ENCODE results near the gene CTNND1.
A peak's percentile ranks its signal among the peaks of the same experiment; 100 is the strongest.

CTNND1 gene

GRCh38 chr11:57741132-57742086, 20.2 kb upstream of the CTNND1 start, which contains the start of gene SELENOH:
Gene SELENOH, plus strand, starts transcription at chr11:57741491. Its CDS starts 105 bp downstream, at chr11:57741596.
- peaks cover 8% of the 10 kb centered on the region for H3K4me1 ChIP-seq (ENCODE audit: control insufficient read depth, low read depth, low read length)
- no peaks in the 10 kb centered on the region for H3K27me3 ChIP-seq (ENCODE audit: control insufficient read depth, insufficient read depth, low read length)
- peak within 1 kb of the TSS; percentile 72 for H3K27ac ChIP-seq (ENCODE audit: low read length)
- H3K9ac ChIP-seq (ENCODE audit: low read length): peak within 1 kb of the TSS; percentile 95
- no peaks in the 10 kb centered on the region for H3K9me3 ChIP-seq (ENCODE audit: control insufficient read depth, low read depth, low read length)
- H3K36me3 ChIP-seq (ENCODE audit: control insufficient read depth, low read depth, low read length): peaks cover 49% of the 10 kb centered on the region
- H3K4me3 ChIP-seq (ENCODE audit: low read length): peak within 1 kb of the TSS; percentile 91

- H3K27me3 ChIP-seq (ENCODE audit: control insufficient read depth, insufficient read depth, low read length): no peaks in the 10 kb centered on the region
- peaks cover 8% of the 10 kb centered on the region for H3K4me1 ChIP-seq (ENCODE audit: control insufficient read depth, low read depth, low read length)
- H3K9me3 ChIP-seq (ENCODE audit: control insufficient read depth, low read depth, low read length): no peaks in the 10 kb centered on the region
- H3K27ac ChIP-seq (ENCODE audit: low read length): peak overlapping the region; percentile 72
- H3K4me3 ChIP-seq (ENCODE audit: low read length): peak overlapping the region; percentile 91
- peaks cover 49% of the 10 kb centered on the region for H3K36me3 ChIP-seq (ENCODE audit: control insufficient read depth, low read depth, low read length)
- peak overlapping the region; percentile 95 for H3K9ac ChIP-seq (ENCODE audit: low read length)
Observed at GRCh38 chr11:57742087-57742452, 19.5 kb upstream of the CTNND1 start.

DNA sequence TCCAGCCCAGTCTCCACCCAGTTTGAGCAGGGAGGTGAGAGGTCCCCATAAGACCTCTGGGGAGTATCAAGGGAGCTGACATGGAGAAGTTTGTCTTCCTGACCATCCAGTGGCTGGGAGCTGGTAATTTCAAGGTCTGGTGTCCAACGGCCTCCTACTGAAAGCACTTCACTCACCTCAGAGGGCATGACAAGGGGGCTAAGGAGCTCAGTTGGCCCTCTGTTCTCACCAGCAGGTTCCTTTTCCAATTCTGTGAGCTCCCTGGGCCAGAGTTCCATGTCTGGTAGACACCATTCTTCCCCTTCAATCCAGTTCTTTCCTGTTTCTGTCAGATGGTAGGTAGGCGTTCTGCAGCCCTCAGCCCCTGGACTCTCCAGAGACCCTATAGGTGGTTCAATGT, 17.2 kb upstream of the CTNND1 start:
- Histone ChIP-seq H3K36me3 (ENCODE audit: control insufficient read depth, low read depth, low read length) (peaks cover 29% of the 10 kb centered on the region), H3K27me3 (ENCODE audit: control insufficient read depth, insufficient read depth, low read length) (no peaks in the 10 kb centered on the region), H3K27ac (ENCODE audit: low read length) (no peak overlapping the region), H3K9me3 (ENCODE audit: control insufficient read depth, low read depth, low read length) (no peaks in the 10 kb centered on the region), H3K4me3 (ENCODE audit: low read length) (no peak overlapping the region), H3K4me1 (ENCODE audit: control insufficient read depth, low read depth, low read length) (peaks cover 8% of the 10 kb centered on the region), H3K9ac (ENCODE audit: low read length) (no peak overlapping the region)

GRCh38 chr11:57745206-57745605, 16.4 kb upstream of the CTNND1 start:
- no peak overlapping the region for H3K27ac ChIP-seq (ENCODE audit: low read length)
- H3K36me3 ChIP-seq (ENCODE audit: control insufficient read depth, low read depth, low read length): peaks cover 26% of the 10 kb centered on the region
- no peaks in the 10 kb centered on the region for H3K9me3 ChIP-seq (ENCODE audit: control insufficient read depth, low read depth, low read length)
- peaks cover 8% of the 10 kb centered on the region for H3K4me1 ChIP-seq (ENCODE audit: control insufficient read depth, low read depth, low read length)
- H3K9ac ChIP-seq (ENCODE audit: low read length): no peak overlapping the region
- H3K27me3 ChIP-seq (ENCODE audit: control insufficient read depth, insufficient read depth, low read length): no peaks in the 10 kb centered on the region
- no peak overlapping the region for H3K4me3 ChIP-seq (ENCODE audit: low read length)

DNA sequence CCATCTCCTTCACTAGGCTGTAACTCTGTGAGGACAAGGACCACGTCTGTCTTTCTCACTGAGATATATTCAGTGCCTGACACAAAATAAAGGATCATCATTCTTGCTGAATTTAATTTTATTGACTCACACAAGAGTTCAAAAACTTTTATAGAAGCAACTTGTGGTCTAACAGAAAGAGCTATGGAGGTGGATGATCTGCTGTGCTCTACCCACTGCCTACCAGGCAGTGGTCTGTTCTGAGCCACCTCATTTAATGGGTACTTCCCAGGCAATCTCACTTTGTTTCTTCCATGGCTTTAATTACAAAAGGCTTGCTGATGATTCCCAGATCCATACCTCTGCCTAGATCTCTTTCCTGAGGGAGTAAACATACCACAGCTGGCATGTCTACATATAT, 14.7 kb upstream of the CTNND1 start:
- Histone ChIP-seq H3K27me3 (ENCODE audit: control insufficient read depth, insufficient read depth, low read length) (no peaks in the 10 kb centered on the region), H3K9ac (ENCODE audit: low read length) (no peak overlapping the region), H3K36me3 (ENCODE audit: control insufficient read depth, low read depth, low read length) (peaks cover 26% of the 10 kb centered on the region), H3K9me3 (ENCODE audit: control insufficient read depth, low read depth, low read length) (no peaks in the 10 kb centered on the region), H3K4me1 (ENCODE audit: control insufficient read depth, low read depth, low read length) (peaks cover 8% of the 10 kb centered on the region), H3K27ac (ENCODE audit: low read length) (no peak overlapping the region), H3K4me3 (ENCODE audit: low read length) (no peak overlapping the region)

DNA sequence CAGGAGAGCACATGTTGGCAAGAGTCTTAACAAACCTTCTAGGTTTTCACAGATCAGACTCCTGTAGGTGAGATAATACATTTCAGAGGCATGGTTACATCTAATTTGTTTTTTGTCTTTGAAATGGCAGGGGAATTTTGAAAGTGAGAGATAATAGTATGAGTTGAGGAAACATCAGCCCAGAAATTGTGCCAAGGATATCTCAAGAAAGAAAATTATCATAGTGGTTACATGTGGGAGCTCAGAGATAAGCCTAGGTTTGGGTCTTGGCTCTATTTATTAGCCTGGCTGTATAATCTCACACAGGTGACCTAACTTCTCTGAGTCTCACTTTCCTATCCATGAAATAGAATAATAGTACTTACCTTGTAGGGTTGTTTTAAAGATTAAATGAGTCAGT, 10.4 kb upstream of the CTNND1 start:
- no peaks in the 10 kb centered on the region for H3K36me3 ChIP-seq (ENCODE audit: control insufficient read depth, low read depth, low read length)
- no peaks in the 10 kb centered on the region for H3K9me3 ChIP-seq (ENCODE audit: control insufficient read depth, low read depth, low read length)
- H3K4me1 ChIP-seq (ENCODE audit: control insufficient read depth, low read depth, low read length): no peaks in the 10 kb centered on the region
- no peak overlapping the region for H3K9ac ChIP-seq (ENCODE audit: low read length)
- H3K27me3 ChIP-seq (ENCODE audit: control insufficient read depth, insufficient read depth, low read length): no peaks in the 10 kb centered on the region
- H3K27ac ChIP-seq (ENCODE audit: low read length): no peak overlapping the region
- H3K4me3 ChIP-seq (ENCODE audit: low read length): no peak overlapping the region

DNA sequence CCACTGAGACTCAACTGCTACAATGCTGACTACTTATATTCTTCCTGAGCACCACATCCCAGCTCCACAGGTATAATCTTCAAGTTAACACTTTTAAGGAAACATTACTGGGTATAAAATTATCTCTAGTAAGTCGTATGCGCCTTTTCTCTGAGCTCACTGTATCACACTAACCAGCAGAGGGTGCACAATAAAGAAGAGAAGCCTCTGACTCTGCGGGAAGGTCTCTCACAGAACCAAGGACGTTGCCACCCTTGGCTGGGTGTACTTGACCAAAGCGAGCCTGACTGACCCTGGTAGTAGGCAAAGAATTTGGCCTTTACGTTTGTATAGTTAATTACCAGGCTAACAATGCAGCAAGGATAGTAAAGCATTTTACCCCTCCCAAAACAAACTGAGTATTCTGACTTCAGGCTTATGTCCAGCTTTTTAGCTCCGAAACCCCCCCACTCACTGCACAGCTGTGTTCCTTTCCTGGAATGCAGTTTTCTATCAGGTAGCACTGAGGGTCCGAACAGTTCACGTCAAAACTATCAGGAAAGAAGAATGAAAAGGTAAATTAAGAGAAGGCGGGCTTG, 9.8 kb upstream of the CTNND1 start, which contains the start of gene BTBD18:
TSS of gene BTBD18 (minus strand) at position 144 of the 578 bp plus-strand sequence. CDS start 631 bp downstream, outside the sequence.
- no peak within 1 kb of the TSS for H3K9ac ChIP-seq (ENCODE audit: low read length)
- H3K9me3 ChIP-seq (ENCODE audit: control insufficient read depth, low read depth, low read length): no peaks in the 10 kb centered on the region
- no peaks in the 10 kb centered on the region for H3K4me1 ChIP-seq (ENCODE audit: control insufficient read depth, low read depth, low read length)
- no peaks in the 10 kb centered on the region for H3K36me3 ChIP-seq (ENCODE audit: control insufficient read depth, low read depth, low read length)
- no peaks in the 10 kb centered on the region for H3K27me3 ChIP-seq (ENCODE audit: control insufficient read depth, insufficient read depth, low read length)
- H3K4me3 ChIP-seq (ENCODE audit: low read length): no peak within 1 kb of the TSS
- H3K27ac ChIP-seq (ENCODE audit: low read length): no peak within 1 kb of the TSS

DNA sequence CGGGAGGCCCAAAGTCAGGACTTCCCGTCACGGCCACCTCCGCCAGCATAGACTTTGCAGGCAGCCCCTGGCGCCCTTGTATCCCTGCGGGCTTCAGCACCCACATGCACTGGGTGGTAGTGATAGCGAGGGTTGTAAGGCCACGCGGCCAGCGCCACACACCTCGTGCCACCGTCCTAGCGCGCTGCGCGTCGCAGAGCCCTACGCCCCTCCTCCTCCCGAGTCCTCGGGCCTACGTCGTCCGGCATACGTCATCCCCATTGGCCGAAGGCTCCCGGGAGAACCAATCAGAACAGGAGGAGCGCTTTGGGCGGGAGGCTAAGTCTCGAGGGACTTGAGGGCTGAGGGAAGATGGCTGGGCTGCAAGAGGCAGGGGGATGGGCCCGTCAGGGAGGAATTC, 8.6 kb upstream of the CTNND1 start:
- H3K9me3 ChIP-seq (ENCODE audit: control insufficient read depth, low read depth, low read length): no peaks in the 10 kb centered on the region
- H3K9ac ChIP-seq (ENCODE audit: low read length): no peak overlapping the region
- no peaks in the 10 kb centered on the region for H3K27me3 ChIP-seq (ENCODE audit: control insufficient read depth, insufficient read depth, low read length)
- H3K36me3 ChIP-seq (ENCODE audit: control insufficient read depth, low read depth, low read length): no peaks in the 10 kb centered on the region
- H3K27ac ChIP-seq (ENCODE audit: low read length): no peak overlapping the region
- no peaks in the 10 kb centered on the region for H3K4me1 ChIP-seq (ENCODE audit: control insufficient read depth, low read depth, low read length)
- H3K4me3 ChIP-seq (ENCODE audit: low read length): no peak overlapping the region

- H3K4me3 ChIP-seq (ENCODE audit: low read length): no peak overlapping the region
- no peak overlapping the region for H3K27ac ChIP-seq (ENCODE audit: low read length)
- H3K27me3 ChIP-seq (ENCODE audit: control insufficient read depth, insufficient read depth, low read length): no peaks in the 10 kb centered on the region
- no peaks in the 10 kb centered on the region for H3K9me3 ChIP-seq (ENCODE audit: control insufficient read depth, low read depth, low read length)
- no peaks in the 10 kb centered on the region for H3K36me3 ChIP-seq (ENCODE audit: control insufficient read depth, low read depth, low read length)
- H3K4me1 ChIP-seq (ENCODE audit: control insufficient read depth, low read depth, low read length): peaks cover 4% of the 10 kb centered on the region
- no peak overlapping the region for H3K9ac ChIP-seq (ENCODE audit: low read length)
Observed at GRCh38 chr11:57758174-57758573, 3.4 kb upstream of the CTNND1 start.

DNA sequence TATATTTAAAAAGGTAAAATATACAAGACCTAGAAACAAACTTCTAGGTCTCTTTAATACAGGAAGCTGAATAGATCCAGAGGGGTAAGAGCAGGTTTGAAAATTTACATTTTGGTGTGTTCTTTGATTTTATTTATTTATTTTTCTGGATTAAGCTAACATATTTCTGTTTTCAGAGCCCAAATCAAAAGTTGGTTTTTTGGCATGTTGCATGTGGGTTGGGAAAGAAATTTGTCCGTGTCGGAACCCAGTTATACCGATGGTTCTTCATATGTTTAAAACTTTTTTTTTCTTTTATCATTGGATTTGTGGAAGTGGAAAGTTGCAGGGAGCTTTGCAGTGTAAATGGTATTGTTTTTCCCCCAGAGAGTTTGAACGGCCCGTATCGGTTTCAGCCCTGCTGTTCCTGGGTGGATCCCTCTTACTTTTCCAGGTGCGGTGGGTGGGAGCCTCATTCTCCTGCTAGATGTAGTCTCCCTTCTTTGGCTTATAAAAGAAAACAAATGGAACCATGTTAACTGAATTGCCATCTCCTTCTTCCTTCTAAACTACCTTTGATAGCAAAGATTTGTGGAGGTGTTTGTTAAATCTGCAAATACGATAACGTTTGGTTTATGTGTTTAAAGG, 746 bp downstream of the CTNND1 start:
- peak overlapping the region; percentile 100 for H3K9ac ChIP-seq (ENCODE audit: low read length)
- H3K4me3 ChIP-seq (ENCODE audit: low read length): peak overlapping the region; percentile 95
- H3K27ac ChIP-seq (ENCODE audit: low read length): peak overlapping the region; percentile 99
- peaks cover 26% of the 10 kb centered on the region for H3K4me1 ChIP-seq (ENCODE audit: control insufficient read depth, low read depth, low read length)
- no peaks in the 10 kb centered on the region for H3K9me3 ChIP-seq (ENCODE audit: control insufficient read depth, low read depth, low read length)
- H3K36me3 ChIP-seq (ENCODE audit: control insufficient read depth, low read depth, low read length): no peaks in the 10 kb centered on the region
- no peaks in the 10 kb centered on the region for H3K27me3 ChIP-seq (ENCODE audit: control insufficient read depth, insufficient read depth, low read length)

DNA sequence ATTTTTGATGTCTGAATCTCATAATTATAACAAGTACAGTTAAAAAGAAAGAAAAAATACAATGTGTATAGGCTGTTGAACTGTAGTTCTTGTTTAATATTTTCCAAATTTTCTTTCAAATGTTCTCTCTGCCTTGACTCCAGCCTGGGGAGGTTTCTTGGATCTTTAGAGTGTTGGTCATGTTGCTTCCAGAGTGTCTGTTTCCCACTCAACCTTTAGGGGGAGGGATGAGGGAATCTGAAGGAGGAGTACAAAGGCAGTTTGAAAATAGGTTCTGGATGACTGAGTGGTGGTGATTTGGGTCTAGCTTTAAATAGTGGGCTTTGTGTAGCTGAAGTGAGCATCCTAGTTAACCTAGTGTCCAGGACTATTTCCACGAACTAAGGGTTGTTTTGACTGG, 2.0 kb downstream of the CTNND1 start:
- H3K4me3 ChIP-seq (ENCODE audit: low read length): peak overlapping the region; percentile 95
- no peaks in the 10 kb centered on the region for H3K36me3 ChIP-seq (ENCODE audit: control insufficient read depth, low read depth, low read length)
- H3K9me3 ChIP-seq (ENCODE audit: control insufficient read depth, low read depth, low read length): no peaks in the 10 kb centered on the region
- peak overlapping the region; percentile 100 for H3K9ac ChIP-seq (ENCODE audit: low read length)
- H3K4me1 ChIP-seq (ENCODE audit: control insufficient read depth, low read depth, low read length): peaks cover 26% of the 10 kb centered on the region
- no peaks in the 10 kb centered on the region for H3K27me3 ChIP-seq (ENCODE audit: control insufficient read depth, insufficient read depth, low read length)
- H3K27ac ChIP-seq (ENCODE audit: low read length): peak overlapping the region; percentile 31
